Fibroblast of skin of left biceps (primary cell): ENCODE data around the gene DSE.

Source experiments
- DNase-seq, 2 experiments: peaks; one replicate each; pipeline ENCODE4 v3.0.0-alpha.2; 2013; ENCODE audit warnings: low read depth in 2 of 2

Gene DSE

GRCh38 chr6:116475141-116475540 is 104.4 kb downstream of the DSE start:
- no peak for DNase-seq

GRCh38 chr6:116476002-116476678 is 105.4 kb downstream of the DSE start:
- no peak for DNase-seq

- DNase-seq, result no peak
These were observed 112.0 kb downstream of the DSE start for GRCh38 chr6:116482780-116483179.

- no peak for DNase-seq
These were observed 112.9 kb downstream of the DSE start for GRCh38 chr6:116483616-116484015.

- no peak for DNase-seq
These were observed 114.9 kb downstream of the DSE start for GRCh38 chr6:116485559-116486184.

- no peak for DNase-seq
These were observed 121.0 kb downstream of the DSE start for GRCh38 chr6:116491610-116492330.

- DNase-seq, result no peak
These were observed 121.8 kb downstream of the DSE start for GRCh38 chr6:116492331-116493067.
